Activated effector memory CD4-positive, alpha-beta T cell treated with Interleukin-2 at 50 U/mL for 16 hours (primary cell): ENCODE measurements around the gene RAB11A.

Experiments used
- DNase-seq: peaks from one replicate; pipeline ENCODE4 v3.0.0-alpha.2; 2020

RAB11A gene

DNA sequence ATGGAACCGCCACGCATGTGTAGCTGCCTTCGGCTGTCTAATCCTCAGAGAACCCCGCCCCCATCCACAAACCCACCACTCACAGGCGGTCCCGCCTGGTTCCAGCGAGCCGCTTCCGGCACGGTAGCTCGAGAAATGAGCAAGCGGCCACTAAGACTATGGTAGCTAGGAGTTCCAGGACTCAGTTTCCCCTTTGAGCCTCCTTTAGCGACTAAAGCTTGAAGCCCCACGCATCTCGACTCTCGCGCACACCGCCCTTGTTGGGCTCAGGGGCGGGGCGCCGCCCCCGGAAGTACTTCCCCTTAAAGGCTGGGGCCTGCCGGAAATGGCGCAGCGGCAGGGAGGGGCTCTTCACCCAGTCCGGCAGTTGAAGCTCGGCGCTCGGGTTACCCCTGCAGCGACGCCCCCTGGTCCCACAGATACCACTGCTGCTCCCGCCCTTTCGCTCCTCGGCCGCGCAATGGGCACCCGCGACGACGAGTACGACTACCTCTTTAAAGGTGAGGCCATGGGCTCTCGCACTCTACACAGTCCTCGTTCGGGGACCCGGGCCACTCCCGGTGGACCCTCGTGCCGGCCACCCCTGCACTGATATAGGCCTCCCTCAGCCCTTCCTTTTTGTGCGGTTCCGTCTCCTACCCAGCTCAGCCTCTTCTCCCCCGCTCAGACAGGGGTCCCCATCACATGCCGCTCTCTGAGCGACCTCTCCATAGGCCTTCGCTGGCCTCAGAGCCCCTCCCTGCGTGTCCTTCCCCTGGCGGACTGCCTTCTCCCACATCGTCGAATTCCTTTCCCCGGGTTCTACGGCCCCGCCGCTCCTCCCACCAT lies at the start of gene RAB11A:
Gene RAB11A (plus strand): TSS at position 366 of the 828 bp plus-strand sequence. CDS start 95 bp downstream, at position 461.
- peak; percentile 91 for DNase-seq

DNA sequence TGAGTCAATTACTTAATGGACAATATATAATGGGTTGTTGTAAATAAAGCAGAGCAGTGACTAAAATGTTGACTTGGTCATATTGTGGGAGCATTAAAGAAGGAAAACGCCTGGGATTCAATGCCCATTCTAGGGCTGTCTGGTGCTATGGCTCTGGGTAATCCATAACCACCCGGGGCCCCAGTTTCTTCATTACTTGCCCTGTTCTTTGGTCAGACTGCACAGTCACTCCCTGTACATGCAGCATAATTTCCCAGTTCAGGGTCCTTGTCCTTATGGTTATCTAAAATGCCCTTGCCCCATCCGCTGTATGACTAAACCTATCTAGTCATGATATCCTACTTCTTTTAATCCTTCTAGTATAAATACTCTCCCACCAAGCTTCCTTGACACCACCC lies 49.7 kb upstream of the RAB11A start:
- no peak for DNase-seq

DNA sequence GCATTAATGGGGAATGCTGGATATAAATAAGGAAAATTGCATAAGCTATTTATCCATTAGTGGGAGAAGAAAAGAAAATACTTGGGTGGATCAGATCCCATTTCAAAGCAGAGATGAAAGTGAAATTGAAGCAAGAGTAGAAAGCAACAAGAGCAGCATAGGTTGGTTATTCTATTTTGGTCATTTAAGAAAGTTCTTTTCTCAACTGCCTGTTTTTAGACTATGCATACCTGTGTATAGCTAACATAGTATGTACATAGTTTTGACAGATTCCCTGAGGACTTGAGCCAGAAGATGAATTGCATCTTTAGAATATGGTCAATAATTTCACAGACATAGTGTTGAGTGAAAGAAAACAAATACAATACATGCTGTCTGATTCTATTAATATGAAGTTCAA lies 48.2 kb upstream of the RAB11A start:
- no peak for DNase-seq

DNA sequence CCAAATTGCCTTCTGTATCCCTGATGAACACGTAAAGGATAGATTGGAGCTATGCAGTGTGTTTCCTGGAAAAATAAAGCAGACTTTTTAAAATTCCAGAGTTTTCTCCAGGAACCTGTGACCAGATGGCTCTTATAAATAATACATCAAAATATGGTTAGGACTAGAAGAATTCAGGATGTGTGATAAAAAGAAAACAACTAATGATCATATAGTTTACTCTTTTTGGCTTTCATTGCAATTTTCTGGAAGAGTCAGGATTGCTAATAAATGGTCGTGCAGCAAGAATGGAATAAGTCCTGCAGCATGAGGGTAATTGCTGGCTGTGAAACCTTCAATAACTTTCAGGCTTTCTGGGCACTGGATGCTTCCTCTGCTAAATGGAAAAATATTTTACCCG lies 47.0 kb upstream of the RAB11A start:
- DNase-seq = no peak

DNA sequence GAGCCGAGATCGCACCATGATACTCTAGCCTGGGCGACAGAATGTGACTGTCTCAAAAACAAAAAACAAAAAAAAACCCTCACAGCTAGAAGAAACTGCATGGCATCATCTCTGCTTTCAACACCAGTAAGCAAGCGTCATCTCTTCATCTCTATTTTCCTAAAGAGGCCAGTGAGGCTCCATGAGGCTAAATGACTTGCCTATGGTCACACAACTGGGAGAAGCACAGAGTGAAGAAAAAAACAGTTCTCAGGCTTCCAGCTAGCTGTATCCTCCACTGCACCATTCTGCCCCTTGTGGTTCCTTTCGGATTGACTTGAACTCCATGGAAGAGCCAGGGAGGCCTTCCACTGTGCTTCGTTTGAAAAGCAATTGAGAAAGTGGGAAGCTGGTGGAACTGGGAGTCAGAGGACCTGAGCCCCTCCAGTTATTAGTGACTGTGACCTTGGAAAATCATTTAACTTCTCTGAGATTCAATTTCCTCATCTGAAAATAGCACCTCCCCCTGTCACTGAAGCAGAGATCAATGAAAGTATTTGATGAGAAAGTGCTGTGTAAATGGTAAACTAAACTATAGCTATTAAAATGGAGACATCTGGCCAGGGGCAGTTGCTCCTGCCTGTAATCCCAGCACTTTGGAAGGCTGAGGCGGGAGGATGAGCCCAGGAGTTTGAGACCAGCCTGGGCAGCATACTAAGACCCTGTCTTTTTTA lies 45.1 kb upstream of the RAB11A start:
- DNase-seq = no peak

DNA sequence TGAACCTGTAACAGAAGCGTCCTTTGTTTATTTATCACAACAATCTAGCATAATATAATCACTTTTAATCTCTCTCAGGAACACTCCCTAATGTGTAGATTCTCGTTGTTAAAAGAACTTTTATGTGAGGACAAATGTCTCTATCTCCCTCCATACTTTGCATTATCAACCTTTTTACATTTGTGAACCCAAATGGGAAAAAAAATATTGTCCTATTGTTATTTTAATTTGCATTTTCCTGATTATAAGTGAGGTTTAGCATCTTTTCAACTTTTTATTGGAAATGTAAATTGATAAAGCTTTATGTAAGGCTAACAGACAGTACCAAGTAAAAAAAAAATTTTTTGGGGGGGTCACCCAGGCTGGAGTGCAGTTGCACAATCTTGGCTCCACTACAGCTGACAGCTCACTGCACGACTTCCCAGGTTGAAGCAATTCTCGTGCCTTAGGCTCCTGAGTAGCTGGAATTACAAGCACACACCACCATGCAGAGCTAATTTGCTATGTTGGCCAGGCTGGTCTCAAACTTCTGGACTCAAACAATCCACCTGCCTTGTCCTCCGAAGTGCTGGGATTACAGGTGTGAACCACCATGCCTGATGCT lies 44.2 kb upstream of the RAB11A start:
- no peak for DNase-seq

DNA sequence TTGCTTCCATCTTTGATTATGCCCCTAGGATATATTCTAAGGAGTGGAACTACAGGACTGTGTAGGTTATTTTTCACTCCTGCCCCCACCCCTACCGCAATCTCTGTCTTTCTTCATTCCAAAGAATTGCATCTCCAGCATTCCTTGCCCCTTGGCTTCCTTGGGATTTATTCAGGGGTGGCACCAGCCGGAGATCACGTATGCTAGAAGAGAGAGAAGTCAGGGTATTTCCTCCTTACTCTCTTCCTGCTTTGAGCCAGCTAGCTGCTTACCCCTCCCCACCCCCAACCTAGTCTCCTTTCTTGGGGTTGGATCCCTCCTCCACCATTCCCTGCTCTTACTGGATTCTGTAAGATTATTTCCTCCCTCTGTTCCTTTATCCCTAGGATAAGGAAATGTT lies 42.2 kb upstream of the RAB11A start:
- DNase-seq = no peak

DNA sequence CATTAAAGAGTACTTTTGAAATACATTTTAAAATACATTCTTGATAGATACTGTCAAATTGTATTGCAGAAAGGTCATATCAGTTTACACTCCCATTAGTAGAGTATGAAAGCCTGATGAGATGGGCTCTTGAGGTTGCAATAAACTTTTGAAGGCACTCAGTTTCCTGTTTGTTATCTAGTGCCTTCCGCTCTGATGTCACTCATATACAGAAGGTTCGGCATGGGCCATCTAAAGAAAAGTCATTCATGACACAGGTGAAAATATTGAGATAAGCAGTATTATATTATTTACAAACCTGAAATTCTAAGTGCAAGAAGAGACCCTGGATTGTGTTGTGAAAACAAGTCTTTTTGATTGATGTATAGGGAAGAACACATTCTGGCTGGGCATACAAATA lies 40.7 kb upstream of the RAB11A start:
- DNase-seq = no peak

DNA sequence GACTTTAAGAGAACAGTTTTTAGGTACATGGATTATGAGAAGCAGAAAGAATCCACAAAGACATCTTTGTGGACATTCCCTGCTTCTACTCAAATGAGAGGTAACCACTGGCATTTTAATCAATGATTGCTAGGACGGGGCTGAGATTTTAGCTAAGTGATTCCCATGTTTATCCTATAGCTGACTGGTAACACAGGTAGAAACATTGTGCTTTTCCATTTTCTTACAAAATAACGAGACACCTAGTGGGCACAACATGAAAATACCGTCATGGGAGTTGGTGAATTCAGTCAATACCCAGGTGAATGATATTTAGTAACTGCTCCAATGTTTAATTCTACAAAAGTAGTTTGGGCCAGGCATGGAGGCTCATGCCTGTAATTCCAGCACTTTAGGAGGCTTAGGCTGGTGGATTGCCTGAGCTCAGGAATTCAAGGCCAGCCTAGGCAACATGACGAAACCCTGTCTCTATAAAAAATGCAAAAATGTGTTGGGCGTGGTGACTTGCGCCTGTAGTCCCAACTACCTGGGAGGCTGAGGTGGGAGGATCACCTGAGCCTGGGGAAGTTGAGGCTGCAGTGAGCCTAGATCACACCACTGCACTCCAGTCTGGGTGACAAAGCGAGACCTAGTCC lies 40.0 kb upstream of the RAB11A start:
- DNase-seq = no peak

DNA sequence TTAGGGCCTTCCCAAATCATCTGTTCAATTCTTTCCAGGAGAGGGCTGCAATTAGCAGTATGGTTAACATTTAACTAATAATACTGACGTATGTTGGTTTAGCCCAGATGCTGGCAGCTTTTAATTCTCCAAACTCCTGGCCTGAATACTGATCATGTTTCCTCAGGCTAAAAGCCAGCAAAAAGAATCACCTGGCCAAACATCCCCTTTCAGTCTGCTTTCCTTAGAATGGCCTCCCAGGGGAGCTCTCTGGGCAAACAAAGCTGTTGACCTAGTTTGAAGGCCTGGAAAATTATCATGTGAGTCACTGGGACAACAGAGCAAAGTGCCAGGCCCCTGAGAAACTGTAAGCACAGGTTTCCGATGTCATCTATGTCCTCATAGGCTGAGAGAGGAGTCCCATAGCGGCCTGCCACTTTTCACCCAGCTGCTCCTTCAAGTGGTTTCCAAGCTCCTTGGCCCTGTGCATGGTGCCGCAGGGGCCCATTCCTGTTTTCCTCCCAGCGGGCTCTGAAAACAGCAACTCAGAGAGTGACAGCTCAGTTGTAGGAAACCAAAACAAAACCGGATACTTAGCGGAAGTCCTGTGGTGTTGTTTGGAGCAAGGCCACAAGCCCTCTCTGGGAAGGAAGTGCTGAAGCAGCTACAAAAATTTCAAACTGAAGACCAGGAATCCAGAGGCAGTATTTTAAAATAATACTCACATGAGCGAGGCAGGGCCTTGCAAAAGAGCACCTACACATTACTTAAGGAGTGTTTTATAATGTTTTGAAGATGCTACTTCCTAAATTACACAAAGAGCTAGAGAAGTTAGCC lies 36.5 kb upstream of the RAB11A start:
- DNase-seq = peak; percentile 35

DNA sequence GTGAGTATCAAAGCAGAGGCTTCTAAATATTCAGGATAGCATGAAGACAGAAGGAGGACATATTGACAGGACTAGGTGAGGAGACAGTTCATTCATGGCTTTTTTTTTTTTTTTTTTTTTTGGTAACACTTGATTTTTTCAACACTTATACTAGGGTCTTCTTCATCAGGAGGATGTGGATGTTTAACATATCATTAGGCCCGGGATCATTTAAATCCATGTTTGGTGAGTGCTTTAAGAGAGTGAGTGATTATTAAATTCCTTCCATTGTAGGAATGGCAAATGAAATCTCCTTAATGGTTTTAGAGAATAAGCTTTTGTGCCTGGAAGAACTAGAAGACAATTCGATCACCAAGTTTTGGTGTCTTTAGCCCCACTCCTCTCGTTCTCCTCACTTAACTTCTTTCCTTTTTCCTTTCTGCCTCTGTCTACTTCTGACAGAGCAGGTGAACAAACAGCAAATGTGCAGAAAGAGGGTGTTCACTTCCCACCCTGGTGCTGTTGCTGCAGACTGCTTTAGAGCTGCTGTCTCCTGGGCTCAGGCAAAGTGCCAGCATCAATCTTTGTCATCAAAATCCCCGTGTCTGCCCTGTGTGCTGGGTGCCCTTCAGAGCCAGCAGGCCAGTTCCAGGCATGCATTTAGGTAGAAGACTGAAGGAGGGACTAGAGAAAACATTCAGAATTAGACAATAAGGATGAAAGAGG lies 35.6 kb upstream of the RAB11A start:
- no peak for DNase-seq

DNA sequence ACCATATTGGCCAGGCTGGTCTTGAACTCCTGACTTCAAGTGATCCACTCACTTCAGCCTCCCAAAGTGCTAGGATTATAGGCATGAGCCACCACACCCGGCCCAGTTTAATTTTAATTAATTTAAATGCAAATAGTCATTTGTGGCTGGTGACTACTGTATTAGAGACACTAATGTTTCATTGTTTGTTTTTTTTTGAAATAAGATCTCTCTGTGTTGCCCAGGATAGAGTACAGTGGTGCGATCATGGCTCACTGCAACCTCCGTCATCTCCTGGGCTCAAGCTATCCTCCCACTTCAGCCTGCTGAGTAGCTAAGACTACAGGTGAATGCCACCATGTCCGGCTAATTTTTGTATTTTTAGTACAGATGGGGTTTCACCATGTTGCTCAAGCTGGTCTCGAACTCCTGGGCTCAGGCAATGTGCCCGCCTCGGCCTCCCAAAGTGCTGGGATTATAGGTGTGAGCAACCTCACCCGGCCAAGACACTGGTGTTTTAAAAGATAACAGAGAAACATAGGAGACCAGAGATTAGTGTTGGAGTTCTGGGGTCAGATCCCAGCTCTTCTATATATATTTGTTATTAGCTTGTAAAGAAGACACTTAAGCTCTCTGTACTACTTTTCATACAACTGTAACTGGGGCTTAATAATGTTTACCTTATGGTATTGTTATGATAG lies 34.5 kb upstream of the RAB11A start:
- DNase-seq = no peak

DNA sequence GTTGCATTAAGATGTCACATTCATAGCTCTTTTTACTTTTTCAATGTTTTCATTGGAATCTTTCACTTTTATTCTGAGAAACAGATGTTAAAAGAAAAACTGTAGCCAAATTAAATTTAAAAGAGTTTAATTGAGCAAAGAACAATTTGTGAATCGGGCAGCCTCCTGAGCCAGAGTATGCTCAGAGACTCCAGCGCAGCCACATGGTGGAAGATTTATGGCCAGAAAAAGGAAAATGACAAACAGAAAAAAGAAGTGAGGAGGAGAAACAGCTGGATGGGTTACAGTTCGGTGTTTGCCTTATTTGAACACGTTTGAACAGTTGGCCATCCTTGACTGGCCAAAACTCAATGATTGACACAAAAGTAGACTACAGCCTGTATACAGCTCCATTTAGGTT lies 33.8 kb upstream of the RAB11A start:
- no peak for DNase-seq

DNA sequence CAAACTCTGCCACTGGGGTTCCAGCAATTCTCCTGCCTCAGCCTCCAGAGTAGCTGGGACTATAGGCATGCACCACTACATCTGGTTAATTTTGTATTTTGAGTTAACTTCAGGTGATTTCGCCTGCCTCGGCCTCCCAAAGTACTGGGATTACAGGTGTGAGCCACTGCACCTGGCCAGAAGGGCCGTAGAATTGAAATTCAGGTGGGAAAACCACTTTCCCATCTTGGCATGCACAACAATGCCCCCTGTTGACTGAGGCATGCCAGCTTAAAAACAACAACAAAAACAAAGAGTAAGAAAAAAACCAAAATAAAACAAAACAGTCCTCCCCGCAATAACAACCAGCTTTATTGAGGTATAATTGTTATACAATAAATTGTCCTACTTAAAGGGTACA lies 32.6 kb upstream of the RAB11A start:
- no peak for DNase-seq

DNA sequence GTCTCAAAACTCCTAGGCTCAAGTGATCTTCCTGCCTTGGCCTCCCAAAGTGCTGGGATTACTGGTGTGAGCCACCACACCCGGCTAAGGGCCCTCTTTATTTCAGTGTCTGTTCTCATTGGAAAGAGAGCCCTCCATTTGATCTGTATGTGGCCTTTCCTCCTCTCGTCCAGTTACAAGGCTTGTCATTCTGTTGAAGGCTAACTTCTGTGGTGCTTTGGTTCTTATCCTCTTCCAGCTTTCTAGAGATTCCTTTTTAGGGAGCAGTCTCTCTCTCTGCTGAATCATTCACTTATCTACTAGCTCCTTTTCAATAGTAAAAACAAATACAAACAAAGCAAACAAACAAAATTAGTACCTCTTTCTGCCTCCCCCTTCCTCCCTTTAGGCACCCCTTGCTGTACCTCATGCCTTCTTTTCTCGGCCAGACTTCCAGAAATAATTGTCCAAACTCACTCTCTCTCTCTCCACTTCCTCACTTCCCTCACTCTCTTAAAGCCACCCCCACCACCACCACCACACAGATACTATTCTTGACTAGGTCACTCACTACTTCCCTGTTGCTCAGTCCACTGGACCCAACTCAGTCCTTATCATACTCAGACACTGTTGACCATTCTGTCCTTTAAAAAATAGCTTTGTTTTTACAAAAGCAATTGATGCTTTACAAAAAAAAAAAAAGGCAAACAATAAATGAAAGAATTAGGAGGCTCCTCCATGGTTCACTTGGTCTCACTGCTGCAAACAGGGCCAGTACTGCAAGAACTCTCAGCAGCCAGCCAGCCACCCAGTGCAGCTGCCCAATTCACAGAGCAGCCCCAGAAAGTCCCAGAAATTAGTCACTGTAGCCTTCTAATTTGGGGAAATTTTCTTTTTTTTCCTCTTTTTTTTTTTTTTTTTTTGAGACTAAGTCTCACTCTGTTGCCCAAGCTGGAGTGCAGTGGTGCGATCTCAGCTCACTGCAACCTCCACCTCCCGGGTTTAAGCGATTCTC lies 31.7 kb upstream of the RAB11A start:
- no peak for DNase-seq

DNA sequence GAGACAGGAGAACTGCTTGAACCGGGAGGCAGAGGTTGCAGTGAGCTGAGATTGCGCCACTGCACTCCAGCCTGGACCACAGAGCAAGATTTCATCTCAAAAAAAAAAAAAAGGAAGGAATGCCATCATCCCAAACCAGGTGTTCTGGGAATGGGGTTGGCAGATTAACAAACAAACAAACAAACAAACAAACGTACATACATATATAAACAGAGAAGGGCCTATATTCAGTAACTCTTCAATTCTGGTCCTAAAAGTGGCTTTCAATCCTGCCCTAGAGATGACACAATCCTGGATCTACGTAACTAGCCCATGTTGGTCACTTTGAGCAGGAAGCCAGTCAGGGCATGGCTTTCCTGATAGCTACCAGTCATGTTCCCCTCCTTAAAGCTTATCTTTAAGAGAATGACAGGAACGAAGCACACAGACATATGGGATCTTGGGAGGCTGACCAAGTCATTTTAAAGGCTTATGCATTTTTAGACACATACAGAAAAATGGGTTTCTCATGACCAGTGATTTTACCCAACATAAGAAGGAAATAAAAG lies 29.9 kb upstream of the RAB11A start:
- no peak for DNase-seq

DNA sequence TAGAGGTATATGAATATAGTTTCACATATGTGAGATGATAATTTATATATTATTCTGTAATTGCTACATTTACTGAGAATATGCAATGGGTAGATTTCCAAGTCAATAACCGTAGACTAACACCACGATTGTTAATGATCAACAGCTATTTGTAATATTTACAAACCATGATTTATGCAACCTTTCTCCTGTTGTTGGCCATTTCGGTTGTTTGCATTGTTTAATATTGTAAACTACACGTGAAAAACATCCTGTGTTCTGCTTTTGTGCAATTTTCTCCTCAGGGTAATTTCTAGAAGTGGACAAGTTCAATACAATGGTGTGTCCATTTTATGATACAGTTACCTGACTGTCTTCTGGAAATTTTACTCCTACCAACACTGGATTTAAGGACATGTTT lies 29.3 kb upstream of the RAB11A start:
- DNase-seq = no peak

DNA sequence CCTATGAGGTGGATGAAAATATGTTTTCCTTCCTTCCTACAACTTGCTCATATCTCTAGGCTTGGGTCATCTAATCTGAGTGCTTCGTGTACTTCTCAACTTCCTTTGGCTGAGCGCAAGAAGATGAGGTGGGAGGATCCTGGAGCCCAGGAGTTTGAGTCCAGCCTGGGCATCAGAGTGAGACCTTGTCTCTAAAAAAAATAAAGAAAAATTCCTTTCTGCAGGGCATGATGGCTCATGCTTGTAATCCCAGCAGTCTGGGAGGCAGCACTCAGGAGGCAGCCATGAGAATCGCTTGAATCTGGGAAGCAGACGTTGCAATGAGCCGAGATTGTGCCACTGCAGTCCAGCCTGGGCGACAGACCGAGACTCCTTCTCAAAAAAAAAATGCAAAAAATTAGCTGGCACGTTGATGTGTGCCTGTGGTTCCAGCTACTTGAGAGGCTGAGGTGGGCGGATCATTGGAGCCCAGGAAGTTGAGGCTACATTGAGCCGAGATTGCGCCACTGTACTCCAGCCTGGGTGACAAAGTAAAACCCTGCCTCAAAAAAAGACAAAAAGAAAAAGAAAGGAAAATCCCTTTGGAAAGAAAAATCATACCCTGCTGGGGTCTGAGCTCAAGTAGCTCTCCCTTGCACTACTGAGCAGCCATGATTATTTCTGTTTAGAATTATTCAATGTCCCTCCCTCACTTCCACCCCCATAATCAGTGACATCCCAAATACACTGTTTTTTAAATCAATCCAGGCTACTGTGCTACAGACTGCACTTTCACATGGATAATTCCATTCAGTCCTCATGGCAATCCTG lies 28.0 kb upstream of the RAB11A start:
- DNase-seq = no peak
